HepG2 (cell line): Measurements from ENCODE around the gene CELSR3. TPM values are rescaled to one million over a fixed set of nuclear protein-coding genes. Genes with fewer than 3 reads are reported as not detected.

ENCODE experiments used
- BRCA1 ChIP-seq: sonication (generic); formaldehyde crosslinking; IDR thresholded peaks from 2 replicates; pipeline ENCODE4 v1.4.0; 2020; ENCODE audit warnings: missing genetic modification reagents
- DNMT3B ChIP-seq: conservative IDR thresholded peaks from 2 replicates; pipeline ENCODE4 v1.6.1; 2016; ENCODE audit warnings: missing biosample characterization, control low read depth
- DR1 ChIP-seq: sonication (generic); formaldehyde crosslinking; IDR thresholded peaks from 2 replicates; pipeline ENCODE4 v1.8.0; 2021; ENCODE audit warnings: mild to moderate bottlenecking, missing genetic modification reagents, inconsistent platforms
- GTF2F1 ChIP-seq: fragments of 150-350 bp; IDR thresholded peaks from 2 replicates; pipeline ENCODE4 v1.6.1; 2014; ENCODE audit warnings: low read length
- KLF15 ChIP-seq: sonication (generic); formaldehyde crosslinking; IDR thresholded peaks from 2 replicates; pipeline ENCODE4 v1.8.1; 2023; ENCODE audit warnings: borderline replicate concordance, mild to moderate bottlenecking, inconsistent platforms, missing genetic modification reagents, mixed read lengths
- KLF16 ChIP-seq, 2 experiments: sonication (generic) in 1 of 2; formaldehyde crosslinking in 1 of 2; IDR thresholded peaks; 2 replicates each; pipeline versions ENCODE4 v1.6.1 to v1.8.0; 2016 to 2023; ENCODE audit warnings: missing genetic modification reagents in 2 of 2, missing compliant biosample characterization in 1 of 2
- MTF1 ChIP-seq: sonication (generic); formaldehyde crosslinking; IDR thresholded peaks from 2 replicates; pipeline ENCODE4 v1.5.0; 2020; ENCODE audit warnings: missing genetic modification reagents
- NFE2L2 ChIP-seq: fragments of 150-350 bp; IDR thresholded peaks from 2 replicates; pipeline ENCODE4 v1.6.1; 2014; ENCODE audit warnings: low read length
- POLR2AphosphoS5 ChIP-seq: IDR thresholded peaks from 2 replicates; pipeline ENCODE4 v1.6.1; 2012; ENCODE audit warnings: low read depth, low read length
- PTBP1 ChIP-seq: fragments of 200-400 bp; formaldehyde crosslinking; IDR thresholded peaks from 2 replicates; pipeline ENCODE4 v1.6.1; 2018; ENCODE audit warnings: low read length, low read depth; ENCODE audit not compliant: poor library complexity, severe bottlenecking
- RAD51 ChIP-seq: fragments of 450-650 bp; IDR thresholded peaks from 2 replicates; pipeline ENCODE4 v1.6.1; 2016; ENCODE audit warnings: borderline replicate concordance
- ZBTB3 ChIP-seq: sonication (generic); formaldehyde crosslinking; IDR thresholded peaks from 2 replicates; pipeline ENCODE4 v1.4.0; 2020; ENCODE audit warnings: low read depth, mild to moderate bottlenecking, moderate library complexity, missing genetic modification reagents, borderline replicate concordance
- ZBTB7B ChIP-seq: sonication (generic); formaldehyde crosslinking; IDR thresholded peaks from 2 replicates; pipeline ENCODE4 v1.4.0; 2020; ENCODE audit warnings: missing genetic modification reagents
- ZC3H4 ChIP-seq: sonication (generic); formaldehyde crosslinking; IDR thresholded peaks from 2 replicates; pipeline ENCODE4 v1.4.0; 2020; ENCODE audit warnings: missing genetic modification reagents, borderline replicate concordance
- ZNF282 ChIP-seq: fragments of 450-650 bp; IDR thresholded peaks from 2 replicates; pipeline ENCODE4 v1.6.1; 2018; ENCODE audit not compliant: partially characterized antibody
- ZNF7 ChIP-seq: IDR thresholded peaks from 2 replicates; pipeline ENCODE4 v1.6.1; 2016; ENCODE audit warnings: missing biosample characterization, missing genetic modification reagents
- ZNF709 ChIP-seq: sonication (generic); formaldehyde crosslinking; IDR thresholded peaks from 2 replicates; pipeline ENCODE4 v1.5.0; 2020; ENCODE audit warnings: mild to moderate bottlenecking, missing genetic modification reagents
- polyA plus RNA-seq, 8 experiments: library from polyadenylated mRNA; depleted of rRNA in 3 of 8; stranded (reverse) in 7 of 8; unstranded in 1 of 8; fragments of >200 nt; fragmentation: Illumina TruSeq in 4 of 8; extraction: Trizol in 4 of 8; gene quantifications; 2 replicates each; pipeline versions ENCODE4 v1.2.1 to v1.2.3, GENCODE V29; 2011 to 2016; ENCODE audit warnings: low read depth in 4 of 8, missing spikeins in 1 of 8, mixed read lengths in 1 of 8; ENCODE audit not compliant: insufficient read depth in 1 of 8
- total RNA-seq, 5 experiments: library from RNA; depleted of rRNA; stranded (reverse); fragments of >200 nt; fragmentation: Illumina TruSeq; extraction: Trizol; gene quantifications; 2 replicates each; pipeline ENCODE4 v1.2.3, GENCODE V29; 2016; ENCODE audit warnings: low read depth in 1 of 5
- TF ChIP-seq, protein P1 (sequence below): sonication (generic); formaldehyde crosslinking; IDR thresholded peaks from 2 replicates; pipeline ENCODE4 v1.5.0; 2020; ENCODE audit warnings: missing genetic modification reagents, mild to moderate bottlenecking, borderline replicate concordance
- TF ChIP-seq, protein P2 (sequence below): sonication (generic); formaldehyde crosslinking; IDR thresholded peaks from 2 replicates; pipeline ENCODE4 v1.8.1; 2023; ENCODE audit warnings: mild to moderate bottlenecking, moderate library complexity, missing genetic modification reagents
- TF ChIP-seq, protein P3 (sequence below): sonication (generic); formaldehyde crosslinking; IDR thresholded peaks from 2 replicates; pipeline ENCODE4 v1.4.0; 2020; ENCODE audit warnings: missing genetic modification reagents
- TF ChIP-seq, protein P4 (sequence below): sonication (generic); formaldehyde crosslinking; IDR thresholded peaks from 2 replicates; pipeline ENCODE4 v1.4.0; 2020; ENCODE audit warnings: missing genetic modification reagents

CELSR3 gene
- total and polyA plus RNA-seq, 2 of the 13 experiments (the other 11 are each of a cell fraction or from before 2014, with no cell fraction given) = 5.4 to 6.7 TPM

DNA sequence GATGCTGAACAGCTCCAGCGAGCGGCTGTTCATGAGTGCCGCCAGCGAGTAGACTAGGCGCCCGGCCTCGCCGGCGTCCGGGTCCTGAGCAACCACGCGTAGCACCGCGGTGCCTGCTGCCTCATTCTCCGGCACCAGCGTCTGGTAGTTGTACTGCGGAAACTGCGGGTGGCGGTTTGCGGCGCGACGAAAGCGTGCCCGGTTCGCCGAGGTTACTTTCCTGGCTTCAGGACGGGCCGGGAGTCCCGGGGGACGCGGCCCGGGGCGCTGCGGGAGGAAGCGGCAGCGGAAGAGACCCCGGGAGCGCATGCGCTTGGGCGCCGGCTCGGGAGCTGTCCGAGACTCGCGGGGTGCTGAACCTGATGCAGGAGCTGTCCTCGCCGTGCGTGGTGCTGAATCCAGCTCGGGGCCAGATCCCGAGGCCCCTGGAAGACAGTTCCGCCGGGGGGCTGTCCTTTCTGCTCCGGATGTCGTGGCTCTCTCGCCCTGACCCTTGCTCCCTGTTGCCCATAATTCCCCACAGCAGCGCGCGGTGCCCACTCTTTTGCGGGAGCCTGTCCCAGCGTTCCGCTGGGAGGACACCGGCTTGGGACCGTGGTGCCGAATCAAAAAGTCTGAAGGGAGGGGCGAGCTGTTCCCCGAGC is 1.1 kb downstream of the CELSR3 start (continued):
- TF ChIP-seq NFE2L2 = no peak; the same call in 1 of the 2 replicates
- no peak for TF ChIP-seq ZNF282
- TF ChIP-seq PTBP1 = no peak
- TF ChIP-seq ZC3H4 (CRISPR knock-in tag) = peak; percentile 98
- peak; percentile 100 for TF ChIP-seq DNMT3B (CRISPR knock-in tag)
- TF ChIP-seq MTF1 (CRISPR knock-in tag) = peak; percentile 100
- TF ChIP-seq, protein P1, sequence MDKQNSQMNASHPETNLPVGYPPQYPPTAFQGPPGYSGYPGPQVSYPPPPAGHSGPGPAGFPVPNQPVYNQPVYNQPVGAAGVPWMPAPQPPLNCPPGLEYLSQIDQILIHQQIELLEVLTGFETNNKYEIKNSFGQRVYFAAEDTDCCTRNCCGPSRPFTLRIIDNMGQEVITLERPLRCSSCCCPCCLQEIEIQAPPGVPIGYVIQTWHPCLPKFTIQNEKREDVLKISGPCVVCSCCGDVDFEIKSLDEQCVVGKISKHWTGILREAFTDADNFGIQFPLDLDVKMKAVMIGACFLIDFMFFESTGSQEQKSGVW = peak; percentile 100
- TF ChIP-seq POLR2AphosphoS5 = peak; percentile 66
- TF ChIP-seq ZNF709 (CRISPR knock-in tag) = peak; percentile 100
- no peak for TF ChIP-seq GTF2F1
- TF ChIP-seq, protein P2, sequence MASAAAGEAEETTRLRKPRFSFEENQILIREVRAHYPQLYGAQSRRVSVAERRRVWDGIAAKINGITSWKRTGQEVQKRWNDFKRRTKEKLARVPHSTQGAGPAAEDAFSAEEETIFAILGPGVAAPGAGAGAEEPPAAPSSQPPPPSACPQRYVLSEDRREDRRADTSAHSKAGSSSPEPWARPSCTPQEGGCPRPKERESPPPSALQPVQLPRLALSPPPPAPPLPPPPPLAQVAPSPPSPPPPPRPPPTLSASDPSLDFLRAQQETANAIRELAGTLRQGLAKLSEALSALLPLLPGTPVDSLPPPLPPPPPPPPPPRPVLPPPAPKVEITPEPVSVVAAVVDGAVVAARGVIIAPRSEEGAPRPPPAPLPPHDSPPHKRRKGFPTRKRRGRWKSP (CRISPR knock-in tag) = peak; percentile 99
- TF ChIP-seq ZBTB7B (CRISPR knock-in tag) = peak; percentile 100
- TF ChIP-seq DR1 = peak; percentile 95
- peak; percentile 99 to 100 for TF ChIP-seq KLF16 (CRISPR knock-in tag; IDR thresholded peaks at IDR 0.05)
- TF ChIP-seq, protein P3, sequence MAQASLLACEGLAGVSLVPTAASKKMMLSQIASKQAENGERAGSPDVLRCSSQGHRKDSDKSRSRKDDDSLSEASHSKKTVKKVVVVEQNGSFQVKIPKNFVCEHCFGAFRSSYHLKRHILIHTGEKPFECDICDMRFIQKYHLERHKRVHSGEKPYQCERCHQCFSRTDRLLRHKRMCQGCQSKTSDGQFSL = peak; percentile 97
- no peak for TF ChIP-seq RAD51
- TF ChIP-seq ZBTB3 (CRISPR knock-in tag) = peak; percentile 98
- TF ChIP-seq KLF15 (CRISPR knock-in tag) = peak; percentile 100
- TF ChIP-seq, protein P4, sequence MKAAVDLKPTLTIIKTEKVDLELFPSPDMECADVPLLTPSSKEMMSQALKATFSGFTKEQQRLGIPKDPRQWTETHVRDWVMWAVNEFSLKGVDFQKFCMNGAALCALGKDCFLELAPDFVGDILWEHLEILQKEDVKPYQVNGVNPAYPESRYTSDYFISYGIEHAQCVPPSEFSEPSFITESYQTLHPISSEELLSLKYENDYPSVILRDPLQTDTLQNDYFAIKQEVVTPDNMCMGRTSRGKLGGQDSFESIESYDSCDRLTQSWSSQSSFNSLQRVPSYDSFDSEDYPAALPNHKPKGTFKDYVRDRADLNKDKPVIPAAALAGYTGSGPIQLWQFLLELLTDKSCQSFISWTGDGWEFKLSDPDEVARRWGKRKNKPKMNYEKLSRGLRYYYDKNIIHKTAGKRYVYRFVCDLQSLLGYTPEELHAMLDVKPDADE (CRISPR knock-in tag) = peak; percentile 100
- peak; percentile 100 for TF ChIP-seq BRCA1 (CRISPR knock-in tag)
- peak; percentile 97 for TF ChIP-seq ZNF7 (CRISPR knock-in tag)
